Liver (tissue), 9 donors: ENCODE measurements around the gene NUBPL. TPM values are rescaled to one million over a fixed set of nuclear protein-coding genes. Genes with fewer than 3 reads are reported as not detected.
"Not testable (repeated sequence)": the region's sequence is repeated elsewhere in the genome, so short reads cannot be mapped to it uniquely, and the experiment has no call there.

Source experiments
- DNase-seq: peaks from one replicate; pipeline ENCODE4 v3.0.0-alpha.2; 2017; ENCODE audit warnings: low spot score
- H3K27ac ChIP-seq, 2 donors: one replicate each; pipeline ENCODE4 v1.7.0; 2013; ENCODE audit warnings: inconsistent platforms in 2 of 2, low read length in 2 of 2, control low read depth in 1 of 2, low read depth in 1 of 2, mild to moderate bottlenecking in 1 of 2
- H3K27me3 ChIP-seq, 4 donors: one replicate each; pipeline versions ENCODE4 v1.6.1 to v1.7.0; 2013; ENCODE audit warnings: low read length in 3 of 4, inconsistent platforms in 1 of 4, mild to moderate bottlenecking in 1 of 4, moderate library complexity in 1 of 4; ENCODE audit not compliant: control insufficient read depth in 4 of 4, insufficient read depth in 4 of 4
- H3K36me3 ChIP-seq, 4 donors: one replicate each; pipeline versions ENCODE4 v1.6.1 to v1.7.0; 2013; ENCODE audit warnings: low read length in 3 of 4, mild to moderate bottlenecking in 3 of 4, low read depth in 1 of 4, moderate library complexity in 1 of 4; ENCODE audit not compliant: control insufficient read depth in 4 of 4, insufficient read depth in 3 of 4
- H3K4me1 ChIP-seq, 4 donors: one replicate each; pipeline versions ENCODE4 v1.6.1 to v1.7.0; 2013; ENCODE audit warnings: low read length in 3 of 4, mild to moderate bottlenecking in 3 of 4, moderate library complexity in 1 of 4; ENCODE audit not compliant: control insufficient read depth in 4 of 4, insufficient read depth in 4 of 4
- H3K4me3 ChIP-seq, 3 donors: one replicate each; pipeline versions ENCODE4 v1.6.1 to v1.7.0; 2013; ENCODE audit warnings: low read length in 3 of 3, control low read depth in 1 of 3, low read depth in 1 of 3, mild to moderate bottlenecking in 1 of 3
- H3K9ac ChIP-seq, 2 donors: one replicate each; pipeline ENCODE4 v1.7.0; 2013; ENCODE audit warnings: low read length in 2 of 2, mild to moderate bottlenecking in 2 of 2, moderate library complexity in 2 of 2, control low read depth in 1 of 2, low read depth in 1 of 2
- H3K9me3 ChIP-seq, 4 donors: one replicate each; pipeline versions ENCODE4 v1.6.1 to v1.7.0; 2013; ENCODE audit warnings: low read length in 3 of 4; ENCODE audit not compliant: control insufficient read depth in 4 of 4
- CTCF ChIP-seq: fragments of 150-350 bp; IDR thresholded peaks from 2 replicates; pipeline ENCODE4 v1.5.1; 2017; ENCODE audit warnings: improper control_type of control experiment, low read depth, low read length; ENCODE audit not compliant: missing input control
- EGR1 ChIP-seq, 2 donors: IDR thresholded peaks; 2 replicates each; pipeline ENCODE4 v1.6.1; 2016 to 2018; ENCODE audit warnings: antibody characterized with exemption in 2 of 2, low read depth in 2 of 2
- FOXA1 ChIP-seq: IDR thresholded peaks from 2 replicates; pipeline ENCODE4 v1.6.1; 2016; ENCODE audit warnings: antibody characterized with exemption
- FOXA2 ChIP-seq: IDR thresholded peaks from 2 replicates; pipeline ENCODE4 v1.6.1; 2016; ENCODE audit warnings: antibody characterized with exemption
- HNF4A ChIP-seq, 2 donors: conservative IDR thresholded peaks; 2 replicates each; pipeline ENCODE4 v1.6.1; 2016; ENCODE audit warnings: antibody characterized with exemption in 2 of 2, mild to moderate bottlenecking in 2 of 2
- HNF4G ChIP-seq: IDR thresholded peaks from 2 replicates; pipeline ENCODE4 v1.6.1; 2016; ENCODE audit warnings: antibody characterized with exemption
- JUND ChIP-seq, 2 donors: IDR thresholded peaks; 2 replicates each; pipeline ENCODE4 v1.6.1; 2016; ENCODE audit warnings: antibody characterized with exemption in 2 of 2
- MAX ChIP-seq: IDR thresholded peaks from 2 replicates; pipeline ENCODE4 v1.6.1; 2016; ENCODE audit warnings: antibody characterized with exemption
- NR2F2 ChIP-seq: IDR thresholded peaks from 2 replicates; pipeline ENCODE4 v1.6.1; 2016; ENCODE audit warnings: antibody characterized with exemption
- RAD21 ChIP-seq, 2 donors: IDR thresholded peaks; 2 replicates each; pipeline ENCODE4 v1.6.1; 2016; ENCODE audit warnings: antibody characterized with exemption in 2 of 2, mild to moderate bottlenecking in 2 of 2
- REST ChIP-seq: IDR thresholded peaks from 2 replicates; pipeline ENCODE4 v1.6.1; 2016; ENCODE audit warnings: antibody characterized with exemption, mild to moderate bottlenecking
- RXRA ChIP-seq, 2 donors: IDR thresholded peaks; 2 replicates each; pipeline ENCODE4 v1.6.1; 2017 to 2018; ENCODE audit warnings: antibody characterized with exemption in 2 of 2, mild to moderate bottlenecking in 1 of 2
- SP1 ChIP-seq: IDR thresholded peaks from 2 replicates; pipeline ENCODE4 v1.6.1; 2018; ENCODE audit warnings: antibody characterized with exemption, mild to moderate bottlenecking
- TAF1 ChIP-seq: conservative IDR thresholded peaks from 2 replicates; pipeline ENCODE4 v1.6.1; 2016; ENCODE audit warnings: antibody characterized with exemption, mild to moderate bottlenecking
- YY1 ChIP-seq: IDR thresholded peaks from 2 replicates; pipeline ENCODE4 v1.6.1; 2016; ENCODE audit warnings: antibody characterized with exemption, mild to moderate bottlenecking
- WGBS: extraction: QIAGEN DNeasy Blood & Tissue Kit; methylation state at CpG from one replicate; pipeline ENCODE4 v1.1.7; 2013; 5-methylcytosine and 5-hydroxymethylcytosine counted together
- polyA plus RNA-seq, 2 donors: library from polyadenylated mRNA; stranded (reverse) in 1 of 2; unstranded in 1 of 2; fragments of 200-250 nt in 1 of 2; fragments of >200 nt in 1 of 2; fragmentation: Nextera tagmentation in 1 of 2; extraction: Ambion mirVana in 1 of 2; gene quantifications; one replicate each; pipeline versions ENCODE4 v1.2.1 to v1.2.3, GENCODE V29; 2013 to 2015
- total RNA-seq, 2 donors: library from RNA; depleted of rRNA; stranded (reverse); fragments of >200 nt; gene quantifications; one replicate each; pipeline ENCODE4 v1.2.3, GENCODE V29; 2014
- TF ChIP-seq, protein P1 (sequence below): IDR thresholded peaks from 2 replicates; pipeline ENCODE4 v1.6.1; 2016; ENCODE audit warnings: antibody characterized with exemption
- TF ChIP-seq, protein P2 (sequence below): IDR thresholded peaks from 2 replicates; pipeline ENCODE4 v1.6.1; 2016; ENCODE audit warnings: antibody characterized with exemption
- donor health status: healthy.
- donor health status: healthy.
- donor health status: healthy.
- donor health status: healthy.
- donor health status: healthy.

NUBPL gene
- total and polyA plus RNA-seq, 4 donors, result 4.2 to 9.3 (median 6.7) TPM

GRCh38 chr14:31855262-31855661 is 294.1 kb downstream of the NUBPL start:
- Histone ChIP-seq H3K27me3 (no peaks in the 10 kb centered on the region), H3K36me3 (peaks cover 0 to 2% (median 0%) of the 10 kb centered on the region in 4 donors), H3K27ac (peak overlapping the region in 1 of 2 donors; percentile 65), H3K4me1 (peaks cover 0 to 12% (median 2%) of the 10 kb centered on the region in 4 donors), H3K9ac (no peak overlapping the region), H3K9me3 (no peaks in the 10 kb centered on the region), H3K4me3 (no peak overlapping the region)
- TF ChIP-seq RXRA (IDR thresholded peaks at IDR 0.05) (peak; percentile 71 to 76), NR2F2 (peak; percentile 81), TAF1 (no peak), JUND (IDR thresholded peaks at IDR 0.05) (peak; percentile 43 to 63), YY1 (no peak), HNF4G (peak; percentile 96), SP1 (peak; percentile 91), RAD21 (IDR thresholded peaks at IDR 0.05) (peak in 1 of 2 donors; percentile 19), EGR1 (IDR thresholded peaks at IDR 0.05; ENCODE audit: low read depth in 2 of 2) (peak; percentile 67 to 74), FOXA2 (peak; percentile 26), MAX (peak; percentile 34), FOXA1 (no peak), HNF4A (conservative IDR thresholded peaks at IDR 0.05) (peak; percentile 99), REST (peak; percentile 47), CTCF (no peak)
- TF ChIP-seq, protein P1, sequence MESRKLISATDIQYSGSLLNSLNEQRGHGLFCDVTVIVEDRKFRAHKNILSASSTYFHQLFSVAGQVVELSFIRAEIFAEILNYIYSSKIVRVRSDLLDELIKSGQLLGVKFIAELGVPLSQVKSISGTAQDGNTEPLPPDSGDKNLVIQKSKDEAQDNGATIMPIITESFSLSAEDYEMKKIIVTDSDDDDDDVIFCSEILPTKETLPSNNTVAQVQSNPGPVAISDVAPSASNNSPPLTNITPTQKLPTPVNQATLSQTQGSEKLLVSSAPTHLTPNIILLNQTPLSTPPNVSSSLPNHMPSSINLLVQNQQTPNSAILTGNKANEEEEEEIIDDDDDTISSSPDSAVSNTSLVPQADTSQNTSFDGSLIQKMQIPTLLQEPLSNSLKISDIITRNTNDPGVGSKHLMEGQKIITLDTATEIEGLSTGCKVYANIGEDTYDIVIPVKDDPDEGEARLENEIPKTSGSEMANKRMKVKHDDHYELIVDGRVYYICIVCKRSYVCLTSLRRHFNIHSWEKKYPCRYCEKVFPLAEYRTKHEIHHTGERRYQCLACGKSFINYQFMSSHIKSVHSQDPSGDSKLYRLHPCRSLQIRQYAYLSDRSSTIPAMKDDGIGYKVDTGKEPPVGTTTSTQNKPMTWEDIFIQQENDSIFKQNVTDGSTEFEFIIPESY, result no peak
- TF ChIP-seq, protein P2, sequence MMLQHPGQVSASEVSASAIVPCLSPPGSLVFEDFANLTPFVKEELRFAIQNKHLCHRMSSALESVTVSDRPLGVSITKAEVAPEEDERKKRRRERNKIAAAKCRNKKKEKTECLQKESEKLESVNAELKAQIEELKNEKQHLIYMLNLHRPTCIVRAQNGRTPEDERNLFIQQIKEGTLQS, result peak; percentile 90
- 42% methylated on average over 1 of the region's 1 CpG for WGBS
- DNase-seq, result no peak

DNA sequence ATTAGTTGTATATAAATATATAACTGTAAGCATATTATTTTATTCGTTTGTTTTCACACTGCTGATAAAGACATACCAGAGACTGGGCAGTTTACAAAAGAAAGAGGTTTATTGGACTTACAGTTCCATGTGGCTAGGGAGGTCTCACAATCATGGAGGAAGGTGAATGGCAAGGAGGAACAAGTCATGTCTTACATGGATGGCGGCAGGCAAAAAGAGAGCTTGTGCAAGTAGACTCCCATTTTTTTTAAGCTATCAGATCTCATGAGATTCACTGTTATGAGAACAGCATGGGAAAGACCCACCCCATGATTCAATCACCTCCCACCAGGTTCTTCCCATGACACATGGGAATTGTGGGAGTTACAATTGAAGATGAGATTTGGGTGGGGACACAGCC is 294.8 kb downstream of the NUBPL start:
- not testable (repeated sequence) for H3K27ac ChIP-seq, DNase-seq

More for the DNA sequence above, 294.8 kb downstream of the NUBPL start:
- H3K27me3 ChIP-seq, H3K36me3 ChIP-seq, H3K9ac ChIP-seq, H3K4me3 ChIP-seq, H3K9me3 ChIP-seq: not testable (repeated sequence)
- 93% methylated on average over 2 of the region's 2 CpGs for WGBS
- peaks cover 0 to 12% (median 2%) of the 10 kb centered on the region in 4 donors for H3K4me1 ChIP-seq
